NK-92 (cell line): Measurements from ENCODE around the gene SYT1.

ENCODE experiments used
- DNase-seq: peaks from one replicate; lab custom pipeline; 2025; ENCODE audit not compliant: unreplicated experiment; lab: John Stamatoyannopoulos, UW

Gene SYT1

DNA sequence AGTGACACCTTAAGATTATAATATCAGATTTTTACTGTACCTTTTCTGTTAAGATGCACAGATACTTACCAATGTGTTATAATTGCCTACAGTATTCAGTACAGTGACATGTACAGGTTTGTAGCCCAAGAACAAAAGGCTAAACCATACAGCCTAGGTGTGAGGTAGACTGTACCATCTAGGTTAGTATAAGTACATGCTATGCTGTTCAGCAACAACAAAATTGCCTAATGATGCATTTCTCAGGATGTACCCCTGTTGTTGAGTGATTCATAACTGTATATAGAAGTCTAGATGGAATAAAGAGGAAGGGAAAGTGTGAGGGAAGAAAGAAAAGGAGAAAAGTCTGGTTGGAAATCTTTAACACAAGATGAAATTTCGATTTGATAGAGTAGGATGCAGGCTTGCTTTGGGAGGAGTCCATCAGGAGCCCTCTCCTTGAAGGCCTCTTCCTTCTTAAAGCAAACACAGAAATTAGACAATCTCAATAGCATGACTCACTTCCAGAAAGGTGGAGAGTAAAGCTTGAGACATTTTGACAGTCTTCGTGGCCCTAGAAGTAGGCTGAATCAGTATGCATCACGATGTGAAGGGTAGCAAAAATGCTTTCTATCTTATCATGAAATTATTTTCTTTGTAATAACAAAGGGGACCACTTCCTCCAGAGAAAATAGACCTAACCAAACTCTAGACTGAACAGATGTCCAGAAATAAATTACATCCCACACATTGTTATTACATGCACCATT is 191.5 kb downstream of the SYT1 start:
- no peak for DNase-seq

DNA sequence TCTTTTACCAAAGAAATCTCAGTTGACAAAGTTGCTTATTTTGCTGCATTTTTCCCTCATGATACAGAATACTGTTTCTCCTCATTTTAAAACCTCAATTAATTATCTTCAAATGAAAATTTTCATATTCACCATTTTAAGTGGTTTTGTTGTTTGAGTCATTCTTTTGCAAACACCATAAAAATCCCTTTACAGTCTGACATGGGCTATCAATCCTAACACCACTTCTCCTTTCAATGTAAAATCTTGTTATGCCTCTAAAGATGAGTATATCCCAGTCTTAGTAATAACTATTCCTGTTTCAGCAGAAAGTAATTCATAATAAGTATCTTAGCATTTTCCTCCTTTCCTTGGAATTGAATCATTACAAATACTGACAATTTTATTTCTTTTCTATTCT is 192.2 kb downstream of the SYT1 start:
- DNase-seq, result no peak

GRCh38 chr12:79057540-79057939 is 193.0 kb downstream of the SYT1 start:
- no peak for DNase-seq

GRCh38 chr12:79058342-79058741 is 193.8 kb downstream of the SYT1 start:
- no peak for DNase-seq

- DNase-seq, result no peak
Observed at GRCh38 chr12:79059557-79059956, 195.0 kb downstream of the SYT1 start.

DNA sequence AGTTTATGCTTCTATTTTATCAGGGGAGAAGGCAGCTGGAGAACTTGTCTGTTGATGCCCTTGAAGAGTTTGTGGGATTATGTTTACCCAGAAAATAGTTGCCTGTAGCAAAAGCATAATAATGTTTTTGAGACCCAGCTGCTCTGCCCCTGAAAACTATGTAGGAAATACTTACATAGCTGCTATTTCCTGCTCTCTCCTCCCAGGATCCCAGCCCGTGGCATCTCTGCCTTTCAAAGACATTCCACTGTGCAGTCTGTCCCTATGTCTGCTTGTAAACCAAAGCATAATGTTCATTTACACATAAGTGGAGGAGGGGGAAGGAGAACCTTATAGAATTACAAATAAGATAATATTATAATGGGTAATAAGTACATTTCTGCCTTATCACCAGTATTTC is 198.7 kb downstream of the SYT1 start:
- no peak for DNase-seq

- DNase-seq, result no peak
Observed at GRCh38 chr12:79067977-79068376, 203.4 kb downstream of the SYT1 start.

- no peak for DNase-seq
Observed at GRCh38 chr12:79069009-79069408, 204.4 kb downstream of the SYT1 start.

DNA sequence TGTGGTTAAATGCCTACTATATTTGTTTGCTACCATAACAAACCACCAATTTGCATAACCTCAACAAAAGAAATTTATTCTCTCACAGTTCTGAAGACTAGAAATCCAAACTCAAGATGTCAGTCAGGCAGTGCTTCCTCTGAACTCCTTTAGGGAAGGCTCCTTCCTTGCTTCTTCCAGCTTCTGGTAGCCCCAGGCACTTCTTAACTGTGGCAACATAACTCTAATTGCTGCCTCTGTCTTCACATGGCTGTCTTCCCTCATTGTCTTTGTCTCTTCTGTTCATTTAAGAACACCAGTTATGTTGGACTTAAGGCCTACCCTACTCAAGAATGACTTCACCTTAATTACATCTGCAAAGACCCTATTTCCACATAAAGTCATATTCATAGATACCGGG is 206.9 kb downstream of the SYT1 start:
- no peak for DNase-seq

- no peak for DNase-seq
Observed at GRCh38 chr12:79073506-79073905, 208.9 kb downstream of the SYT1 start.

- DNase-seq, result no peak
Observed at GRCh38 chr12:79082595-79082994, 218.0 kb downstream of the SYT1 start.

DNA sequence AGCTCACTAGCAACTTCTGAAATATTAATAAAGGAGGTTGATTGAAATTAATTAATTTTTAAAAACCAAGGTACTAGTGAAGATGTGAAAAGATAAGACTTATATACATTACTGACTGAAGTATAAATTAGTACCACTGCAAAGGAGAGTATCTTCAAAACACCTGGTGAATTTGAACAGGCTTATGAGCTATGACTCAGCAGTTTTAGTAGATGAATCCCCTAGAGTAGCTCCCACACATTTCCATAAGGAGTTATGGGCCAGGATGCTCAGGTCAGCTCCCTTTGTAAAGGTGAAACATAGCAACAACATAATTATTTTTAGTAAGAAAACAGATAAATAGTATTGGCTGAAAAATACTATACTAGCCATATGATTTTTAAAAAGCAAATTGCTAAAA is 218.6 kb downstream of the SYT1 start:
- no peak for DNase-seq

DNA sequence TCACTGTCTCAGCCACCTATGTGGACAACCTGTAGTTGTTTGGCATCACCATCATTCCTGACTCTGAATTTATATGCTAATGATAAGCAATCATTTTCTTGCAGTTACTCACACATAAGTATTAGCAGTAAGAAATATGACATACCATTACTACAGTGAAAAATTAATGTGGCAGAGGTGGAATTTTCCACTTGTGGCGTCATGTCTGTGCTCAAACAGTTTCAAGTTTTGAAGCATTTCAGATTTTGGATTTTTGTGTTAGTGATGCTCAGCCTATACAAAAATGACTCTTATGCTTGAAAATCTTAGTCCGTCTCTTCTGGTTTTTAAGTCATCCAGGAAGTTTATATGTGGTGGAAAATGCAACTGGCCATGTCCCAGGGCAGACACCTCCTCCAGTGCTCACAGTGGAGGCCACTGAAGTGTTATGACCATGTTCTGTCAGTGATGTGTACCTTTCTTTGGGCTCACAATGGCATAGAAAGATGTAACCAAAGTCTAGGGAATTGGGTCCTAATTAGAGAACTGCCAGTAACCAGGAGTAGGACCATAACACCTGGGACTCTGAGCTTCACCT is 220.6 kb downstream of the SYT1 start:
- no peak for DNase-seq

DNA sequence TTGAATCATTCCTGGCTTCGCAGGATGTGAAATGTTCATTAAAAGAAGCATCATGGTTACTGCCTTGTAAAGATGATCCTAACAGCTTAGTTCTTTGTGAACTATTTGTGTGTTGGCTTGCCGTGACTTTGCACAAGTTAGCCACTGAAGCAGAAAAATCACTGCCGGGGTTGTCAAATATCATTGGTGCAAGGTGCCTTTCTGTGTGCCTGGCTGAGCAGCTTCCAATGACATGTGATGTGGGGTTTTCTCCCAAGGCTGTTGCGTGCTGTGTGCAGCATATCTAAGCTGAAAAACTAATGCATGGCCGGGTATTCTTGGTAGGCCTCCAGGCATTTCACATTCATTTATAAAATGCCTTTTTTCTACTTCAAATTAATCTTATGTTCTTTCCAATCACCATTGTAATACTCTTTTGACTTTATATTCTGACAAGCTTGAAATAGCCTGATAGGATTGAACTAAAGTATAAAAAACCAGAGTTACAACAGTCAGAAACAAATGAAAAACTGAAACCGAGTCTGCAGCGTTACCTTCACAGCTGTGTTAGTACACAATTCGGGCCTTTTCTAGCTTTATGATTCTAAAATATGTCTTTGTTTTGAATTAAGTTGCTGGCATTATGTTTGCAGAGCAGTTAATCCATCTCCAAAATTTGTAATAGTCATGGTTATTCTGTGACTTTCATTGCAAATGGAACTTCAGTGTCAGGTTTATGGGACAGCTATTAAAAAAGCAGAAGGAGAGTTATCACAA is 222.1 kb downstream of the SYT1 start:
- DNase-seq, result no peak

GRCh38 chr12:79098530-79098929 is 234.0 kb downstream of the SYT1 start:
- DNase-seq, result no peak

DNA sequence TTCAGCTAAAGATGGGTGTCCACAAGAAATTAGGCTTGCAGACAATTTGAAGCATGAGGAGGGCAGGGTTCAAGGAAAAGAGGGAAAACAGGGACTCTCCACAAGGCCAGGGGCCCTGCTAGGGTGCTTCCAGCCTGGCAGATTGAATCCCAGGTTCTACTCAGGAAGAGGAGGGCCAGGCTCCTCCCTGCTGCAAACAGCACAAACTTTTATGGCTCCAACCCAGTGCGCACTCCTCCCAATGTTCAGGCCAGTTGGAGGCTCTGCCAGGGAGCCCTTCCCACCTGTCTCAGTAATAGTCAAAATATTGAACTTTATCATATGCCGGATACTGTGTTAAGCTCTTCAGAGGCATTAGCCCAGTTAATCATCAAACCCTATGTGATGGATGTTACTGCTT is 244.4 kb downstream of the SYT1 start:
- no peak for DNase-seq

- no peak for DNase-seq
Observed at GRCh38 chr12:79114896-79115295, 250.3 kb downstream of the SYT1 start.

DNA sequence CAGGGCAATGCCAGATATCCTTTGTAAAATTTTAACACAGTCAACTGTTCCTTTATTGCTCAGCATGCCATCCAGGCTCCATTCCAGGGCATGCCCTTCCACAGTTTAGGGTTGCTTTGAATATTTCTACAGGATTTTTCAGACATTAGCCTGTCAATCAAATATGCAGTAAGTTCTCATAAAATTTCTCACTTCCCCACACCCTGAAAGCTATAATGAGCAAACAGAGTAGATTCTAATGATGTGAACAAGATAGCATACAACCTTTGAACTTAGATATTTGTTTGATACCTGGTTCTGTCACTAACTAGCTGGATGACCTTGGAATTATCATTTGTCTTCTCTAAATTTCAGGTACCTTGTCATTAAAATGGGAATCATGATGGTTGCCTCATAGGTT is 251.2 kb downstream of the SYT1 start:
- DNase-seq, result no peak

- DNase-seq, result no peak
Observed at GRCh38 chr12:79119796-79120195, 255.2 kb downstream of the SYT1 start.

DNA sequence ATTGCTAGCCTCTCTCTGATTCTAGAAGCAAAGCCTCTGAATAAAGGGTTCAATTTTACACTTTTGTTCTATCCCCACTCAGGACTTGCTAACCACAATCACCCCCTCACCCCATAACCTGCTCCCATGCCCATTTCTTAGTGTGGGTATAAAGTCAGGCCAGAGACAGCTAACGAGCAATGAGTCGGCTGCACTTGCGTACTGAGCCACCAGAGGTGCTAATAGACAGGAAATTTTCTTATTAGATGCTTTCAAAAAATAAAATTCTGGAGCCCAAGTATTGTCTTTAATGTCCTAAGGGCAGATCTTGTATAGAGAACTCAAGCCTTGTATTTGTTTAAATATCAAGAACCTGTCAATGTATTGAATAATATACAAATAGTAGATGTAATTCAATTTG is 256.9 kb downstream of the SYT1 start:
- no peak for DNase-seq

- DNase-seq, result no peak
Observed at GRCh38 chr12:79124385-79124784, 259.8 kb downstream of the SYT1 start.

DNA sequence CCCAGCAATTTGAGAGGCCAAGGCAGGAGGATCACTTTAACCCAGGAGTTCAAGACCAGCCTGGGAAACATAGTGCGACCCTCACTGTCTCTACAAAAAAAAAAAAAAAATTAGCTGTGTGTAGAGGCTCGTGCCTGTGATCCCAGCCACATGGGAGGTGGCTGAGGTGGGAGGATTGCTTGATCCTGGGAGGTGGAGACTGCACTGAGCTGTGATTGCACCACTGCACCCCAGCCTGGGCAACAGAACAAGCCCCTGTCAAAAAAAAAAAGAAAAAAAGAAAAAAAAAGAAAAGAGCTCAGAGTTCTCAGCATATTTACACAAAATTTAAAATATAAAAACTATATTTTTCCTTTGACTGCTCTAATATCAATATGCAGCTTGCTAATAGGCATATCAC is 260.8 kb downstream of the SYT1 start:
- no peak for DNase-seq
